HG03558 (cell line): ENCODE results near the gene RPS6KA2.

Source experiments
- ATAC-seq: cut with Tn5 transposase; IDR thresholded peaks from one replicate; pipeline ENCODE4 v1.9.1; 2021; ENCODE audit warnings: moderate number of reproducible peaks; ENCODE audit not compliant: unreplicated experiment; ENCODE audit errors: extremely low read depth

The RPS6KA2 gene

DNA sequence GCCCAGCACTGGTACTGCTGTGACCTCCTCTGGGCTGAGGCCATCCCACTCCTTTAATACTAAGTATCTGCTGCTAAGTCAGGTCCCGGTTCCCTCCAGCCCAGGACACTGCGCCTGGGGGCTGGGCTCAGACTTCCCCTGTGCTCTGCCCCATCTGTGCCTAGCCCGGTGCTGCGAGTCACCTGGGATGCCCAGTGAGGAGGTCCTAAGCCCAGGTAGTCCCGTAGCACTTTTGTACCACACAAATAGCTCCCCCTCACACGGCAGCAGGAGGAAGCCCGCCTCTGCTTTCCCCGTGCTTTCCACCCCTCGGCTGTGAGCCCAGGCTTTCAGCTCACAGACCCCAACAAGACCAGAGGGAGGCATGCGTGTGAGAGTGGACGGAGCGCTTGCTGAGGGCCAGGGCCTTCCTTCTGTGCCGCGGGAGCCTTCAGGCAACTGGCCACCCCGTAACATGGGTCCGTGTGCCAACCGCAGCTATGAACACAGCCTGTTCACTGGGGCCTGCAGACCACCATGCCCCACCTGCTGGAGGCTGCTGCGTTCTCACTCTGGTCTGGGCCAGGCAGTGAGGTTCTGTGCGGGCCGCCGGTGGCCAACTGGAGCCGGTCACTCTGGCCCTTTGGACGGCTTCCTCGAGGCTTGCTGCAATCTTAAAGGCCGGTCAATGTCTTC lies 164.5 kb downstream of the RPS6KA2 start:
- ATAC-seq = no peak

DNA sequence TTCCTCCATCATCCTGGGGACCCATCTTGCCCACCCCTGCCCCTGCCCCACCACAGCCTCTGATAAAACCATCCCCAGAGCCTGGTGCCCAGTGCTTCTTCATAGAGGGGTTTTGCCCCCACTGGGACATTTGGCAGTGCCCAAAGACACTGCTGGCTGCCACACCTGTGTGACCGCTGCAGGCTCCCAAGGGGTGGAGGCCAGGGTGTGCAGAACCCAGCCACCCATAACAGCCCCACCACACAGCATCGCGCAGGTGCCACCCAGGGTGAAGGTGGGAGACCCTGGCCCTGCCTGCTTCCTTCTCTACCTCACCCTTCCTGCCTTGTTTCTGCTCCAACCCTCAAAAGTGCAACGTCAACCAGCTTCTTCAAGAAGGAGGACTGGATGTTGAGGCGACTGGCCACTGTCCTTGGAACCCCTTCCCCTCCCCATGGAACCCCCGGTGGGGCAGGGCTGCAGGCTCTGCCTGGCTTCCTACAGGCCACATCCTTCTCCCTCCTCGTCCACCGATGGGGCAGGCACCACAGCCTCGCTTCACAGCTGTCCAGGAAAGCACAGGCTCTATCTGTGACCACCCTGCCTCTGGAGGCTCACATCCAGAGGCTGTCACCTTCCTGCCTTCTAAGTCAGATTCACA lies 165.1 kb downstream of the RPS6KA2 start:
- no peak for ATAC-seq

DNA sequence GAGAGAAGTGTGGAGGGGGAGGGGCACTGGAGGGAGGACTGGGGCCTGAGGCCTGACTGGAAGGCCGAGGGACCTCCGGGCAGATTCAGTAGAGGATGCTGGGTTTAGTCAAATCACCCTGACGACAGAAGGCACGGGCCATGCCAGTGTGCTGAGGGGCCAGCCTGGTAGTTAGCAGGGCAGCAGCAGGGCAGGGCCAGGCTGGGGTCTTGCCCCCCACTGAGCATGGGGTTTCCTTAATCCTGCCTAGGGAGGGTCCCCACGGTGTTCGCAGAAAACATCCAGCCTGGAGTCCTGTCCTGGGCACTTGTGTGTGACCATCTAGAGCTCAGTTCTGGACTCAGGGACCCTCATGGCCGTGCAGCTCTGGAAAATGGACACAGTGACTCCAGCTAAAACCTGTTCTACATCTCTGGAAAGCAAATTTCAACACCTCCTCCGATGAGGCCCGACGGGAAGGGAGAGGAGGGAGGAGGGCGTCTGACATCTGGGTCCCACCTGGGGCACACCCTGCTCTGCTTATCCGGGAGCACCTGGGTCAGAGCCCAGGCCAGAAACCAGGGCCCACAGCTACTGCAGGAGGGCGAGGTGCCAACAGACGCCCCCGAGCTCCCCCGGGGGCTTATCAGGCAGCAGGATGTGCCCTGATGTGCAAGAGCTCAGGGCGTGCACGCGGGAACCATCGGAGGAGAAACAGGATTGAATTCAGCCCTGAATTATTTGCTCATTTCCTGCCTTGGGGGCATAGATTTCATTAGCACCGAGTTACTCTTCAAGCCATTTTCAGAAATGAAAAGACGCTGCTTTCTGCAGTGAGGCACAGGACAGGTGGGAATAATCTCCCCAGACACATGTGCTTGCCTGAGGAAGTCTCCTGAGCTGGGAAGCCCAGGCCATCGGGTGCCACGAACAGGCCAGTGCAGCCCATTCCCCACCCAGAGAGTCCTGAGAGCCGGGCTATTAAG lies 166.3 kb downstream of the RPS6KA2 start:
- no peak for ATAC-seq

DNA sequence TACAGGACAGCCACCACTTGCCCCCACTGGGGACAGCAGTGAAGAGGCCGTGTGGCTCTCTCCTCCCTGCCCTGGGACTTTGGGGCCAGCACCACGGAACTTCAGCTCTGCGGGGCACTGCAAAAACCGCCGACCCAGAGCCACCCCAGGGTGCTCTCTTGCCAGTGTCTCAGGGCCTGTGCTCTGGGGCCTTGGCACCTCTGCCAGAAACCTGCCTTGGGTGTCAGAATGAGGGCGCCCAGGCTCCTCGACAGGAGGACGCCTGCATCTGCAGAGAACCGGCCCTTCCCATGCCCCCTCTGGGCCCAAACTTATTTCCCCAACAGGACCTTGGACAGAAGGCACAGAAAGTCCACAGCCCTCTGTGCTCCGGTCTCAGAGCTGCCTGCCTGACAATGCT lies 167.1 kb downstream of the RPS6KA2 start:
- no peak for ATAC-seq

DNA sequence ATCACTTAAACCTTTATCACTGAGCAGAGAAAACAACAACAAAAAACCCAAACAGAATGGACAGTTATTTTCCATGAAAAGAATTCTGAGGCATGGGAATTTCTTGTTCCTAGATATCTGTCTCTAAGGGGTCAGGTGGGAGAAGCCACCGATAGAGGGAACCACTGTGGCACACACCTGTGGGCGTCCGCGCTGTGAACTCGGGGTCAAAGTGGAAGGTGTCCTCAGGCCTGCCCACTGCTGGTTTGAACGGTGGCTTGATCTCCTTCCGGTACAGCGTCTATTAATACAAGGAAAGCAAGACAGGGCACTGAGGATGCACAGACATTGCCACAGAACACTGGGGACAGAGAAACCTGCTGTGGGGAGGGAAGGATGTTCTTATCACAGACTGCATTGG lies 167.8 kb downstream of the RPS6KA2 start:
- no peak for ATAC-seq

DNA sequence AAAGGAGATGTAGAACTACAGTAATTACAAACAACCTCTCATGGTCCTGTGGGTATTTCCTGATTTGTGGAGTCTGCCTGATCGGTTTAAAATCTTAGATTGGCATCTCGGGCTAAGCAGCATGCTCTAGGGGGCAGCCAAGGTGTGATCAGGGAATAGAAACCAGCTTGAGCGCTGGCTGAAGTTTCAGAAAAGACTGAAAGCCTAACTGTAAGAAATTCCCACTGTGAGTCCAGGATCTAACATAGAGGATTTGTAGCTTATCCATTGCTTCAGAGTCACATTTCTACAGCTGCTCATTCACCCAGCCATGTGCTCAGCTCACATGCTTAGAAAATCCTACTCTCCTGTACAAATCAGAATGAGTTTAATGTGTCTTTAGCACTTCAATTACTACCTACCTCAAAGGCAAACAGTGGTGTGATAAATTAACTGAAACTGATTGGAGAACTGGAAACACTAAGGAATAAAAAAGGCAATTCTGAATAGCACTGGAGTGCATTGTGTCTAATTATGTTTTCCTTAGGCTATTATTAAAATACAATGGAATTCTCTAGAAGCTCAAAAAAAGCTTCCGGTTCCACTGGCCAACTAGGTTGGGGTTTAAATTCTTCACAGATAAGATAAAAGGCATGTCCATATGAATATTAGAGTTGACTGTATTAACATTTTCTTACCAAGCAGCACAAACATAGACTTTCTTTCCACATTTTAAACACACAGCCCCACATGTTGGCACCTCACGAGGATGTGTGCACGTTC lies 170.5 kb downstream of the RPS6KA2 start:
- no peak for ATAC-seq

DNA sequence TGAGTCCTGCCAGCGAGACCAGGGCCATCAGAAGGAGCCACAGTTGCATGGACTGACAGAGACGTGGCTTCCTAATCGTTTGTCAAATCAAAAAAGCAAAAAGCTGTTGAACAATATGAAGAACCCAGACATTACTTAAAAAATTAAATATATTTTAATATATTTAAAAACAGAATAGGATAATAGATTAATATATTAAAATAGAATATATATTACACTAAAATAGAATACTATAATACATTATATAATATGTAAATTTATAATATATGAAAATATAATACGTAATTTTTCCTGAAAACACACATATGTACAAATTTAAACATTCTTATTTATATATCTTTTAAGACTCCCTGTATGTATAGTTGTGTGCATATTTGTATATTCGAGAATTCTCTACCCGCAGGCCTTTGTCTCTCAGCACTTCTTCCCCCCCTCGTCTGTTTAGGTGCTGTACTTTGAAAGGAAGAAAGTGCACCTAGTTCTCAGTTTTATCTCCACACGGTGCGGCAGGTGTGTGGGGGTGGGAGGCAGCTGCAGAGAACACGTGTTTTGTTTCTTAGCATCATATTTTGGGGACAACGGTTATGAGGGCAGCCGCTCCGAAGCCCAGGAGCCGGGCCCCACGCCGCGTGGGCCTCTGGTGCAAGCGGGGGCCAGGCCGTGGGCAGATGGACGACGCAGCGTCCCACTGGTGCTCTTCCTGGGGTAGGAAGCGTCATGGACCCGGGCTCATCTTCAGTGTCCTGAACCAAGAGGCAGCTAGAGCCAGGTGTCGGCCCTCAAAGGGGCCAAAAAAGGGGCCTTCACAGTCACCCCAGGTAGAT lies 172.1 kb downstream of the RPS6KA2 start:
- no peak for ATAC-seq

DNA sequence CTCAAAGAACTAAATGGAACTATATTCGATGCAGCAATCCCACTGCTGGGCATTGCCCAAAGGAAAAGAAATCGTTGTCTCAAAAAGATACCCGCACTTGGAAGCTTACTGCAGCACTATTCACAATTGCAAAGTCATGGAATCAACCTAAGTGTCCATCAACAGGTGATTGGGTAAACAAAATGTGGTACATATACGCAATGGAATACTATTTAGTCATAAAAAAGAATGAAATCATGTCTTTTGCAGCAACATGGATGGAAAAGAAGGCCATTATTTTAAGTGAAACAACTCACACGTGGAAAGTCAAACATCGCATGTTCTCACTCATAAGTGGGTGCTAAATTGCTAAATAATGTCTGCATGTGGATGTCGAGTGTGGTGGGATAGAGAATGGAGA lies 173.4 kb downstream of the RPS6KA2 start:
- no peak for ATAC-seq

DNA sequence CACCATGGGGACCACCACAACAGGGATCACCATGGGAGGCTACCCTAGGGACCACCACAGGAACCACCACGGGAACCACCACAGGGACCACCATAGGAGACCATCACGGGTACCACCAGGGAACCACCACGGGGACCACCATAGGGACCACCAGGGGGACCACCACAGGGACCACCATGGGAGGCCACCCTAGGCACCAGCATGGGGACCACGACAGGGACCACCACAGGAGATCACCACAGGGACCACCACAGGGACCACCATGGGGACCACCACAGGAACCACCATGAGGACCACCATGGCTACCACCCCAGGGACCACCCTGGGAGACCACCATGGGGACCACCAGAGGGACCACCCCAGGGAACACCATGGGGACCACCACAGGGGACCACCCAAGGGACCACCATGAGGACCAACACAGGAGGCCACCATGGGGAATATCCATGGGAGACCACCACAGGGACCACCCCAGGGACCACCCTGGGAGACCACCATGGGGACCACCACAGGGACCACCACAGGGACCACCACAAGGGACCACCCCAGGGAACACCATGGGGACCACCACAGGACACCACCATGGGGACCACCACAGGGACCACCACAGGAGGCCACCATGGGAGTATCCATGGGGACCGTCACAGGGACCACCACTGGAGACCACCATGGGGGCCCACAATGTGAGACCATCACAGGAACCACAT lies 176.7 kb downstream of the RPS6KA2 start:
- no peak for ATAC-seq

DNA sequence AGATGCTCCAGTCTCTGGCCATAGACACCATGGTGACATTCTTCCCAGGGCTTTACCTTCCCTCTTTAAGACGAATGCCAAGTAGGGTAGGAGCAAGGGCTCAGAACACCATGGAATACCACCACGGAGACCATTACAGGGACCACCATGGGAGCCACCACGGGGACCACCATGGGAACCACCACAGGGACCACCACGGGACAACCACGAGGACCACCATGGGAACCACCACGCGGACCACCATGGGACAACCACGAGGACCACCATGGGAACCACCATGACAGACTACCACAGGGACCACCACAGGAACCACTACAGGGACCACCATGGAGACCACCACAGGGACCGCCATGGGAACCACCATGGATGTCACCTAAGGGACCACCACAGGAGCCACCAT lies 177.4 kb downstream of the RPS6KA2 start:
- no peak for ATAC-seq

DNA sequence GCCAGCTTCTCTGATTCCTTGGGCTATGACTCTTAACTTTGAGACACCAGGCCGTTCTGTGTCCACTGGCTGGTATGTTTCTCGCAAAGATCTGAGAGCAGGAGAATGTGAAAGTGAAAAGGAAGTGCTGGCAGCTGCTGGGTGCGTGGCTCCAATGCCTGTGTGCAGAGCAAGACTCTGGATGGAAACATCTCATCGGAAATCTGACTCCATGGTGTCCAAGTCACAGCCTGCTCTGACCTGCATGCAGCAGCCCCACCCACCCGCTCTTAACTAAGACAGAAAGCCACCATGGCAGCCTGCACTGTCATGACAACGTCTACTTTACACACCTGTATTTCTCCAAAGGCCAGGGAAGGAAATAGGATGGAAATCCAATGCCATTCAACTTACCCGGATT lies 178.0 kb downstream of the RPS6KA2 start:
- no peak for ATAC-seq

DNA sequence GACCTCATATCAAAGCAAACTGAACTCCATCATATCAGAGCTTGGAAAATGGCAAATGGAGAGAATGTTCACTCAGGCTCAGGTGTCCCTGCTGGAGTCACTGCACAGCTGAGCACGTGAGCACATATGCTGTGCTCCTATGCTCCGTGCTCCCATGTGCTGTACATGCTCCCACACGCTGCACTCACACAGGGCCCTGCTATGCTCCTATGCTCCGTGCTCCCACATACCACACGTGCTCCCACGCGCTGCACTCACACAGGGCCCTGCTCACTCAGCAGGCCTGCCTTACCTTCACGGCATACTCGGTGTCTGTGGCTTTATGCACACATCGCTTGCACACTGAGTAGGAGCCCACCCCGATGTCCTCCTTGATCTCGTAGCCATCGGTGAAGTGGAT lies 178.6 kb downstream of the RPS6KA2 start:
- no peak for ATAC-seq

DNA sequence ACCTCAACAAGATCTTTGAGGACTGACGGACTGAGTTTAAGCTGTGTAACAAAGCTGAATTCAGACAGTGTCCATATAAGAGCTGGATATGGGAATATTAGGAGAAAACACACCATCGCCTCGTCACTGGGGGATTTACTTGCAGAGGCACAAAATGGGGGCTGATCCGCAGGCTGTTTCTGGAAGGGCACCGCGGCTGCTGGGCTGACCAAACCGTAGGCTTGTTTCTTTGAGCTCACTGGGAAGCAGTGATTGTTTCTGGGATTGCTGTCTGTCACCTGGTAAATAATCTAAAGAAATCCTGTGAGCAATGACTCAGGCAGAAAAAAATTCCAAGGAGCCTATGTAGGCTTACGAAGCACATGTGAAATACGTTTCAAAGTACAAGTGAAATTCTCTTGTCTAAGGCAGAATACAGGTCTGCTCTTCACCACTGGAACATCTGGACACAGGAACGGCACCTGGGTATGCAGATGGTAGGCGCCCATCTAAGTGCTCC lies 180.4 kb downstream of the RPS6KA2 start:
- ATAC-seq = no peak

DNA sequence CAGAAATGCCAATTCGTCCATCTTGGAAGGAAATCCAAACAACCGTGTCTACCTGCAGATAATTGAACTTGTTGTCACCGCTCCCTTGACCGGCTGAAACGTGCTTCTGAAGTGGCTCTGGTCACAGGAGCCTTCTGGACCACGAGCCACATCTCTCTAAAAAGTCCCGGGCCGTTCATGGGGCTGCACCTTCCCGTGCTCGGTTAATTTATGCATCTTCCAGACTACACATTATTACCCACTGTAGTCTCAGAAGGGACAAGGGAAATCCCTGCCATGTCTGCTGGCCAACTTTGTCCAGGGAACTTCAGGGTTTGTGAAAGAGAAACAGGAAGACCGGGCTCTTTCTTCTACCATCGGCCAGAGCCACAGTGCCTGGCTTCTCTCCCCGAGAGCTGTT lies 180.9 kb downstream of the RPS6KA2 start:
- ATAC-seq = no peak

DNA sequence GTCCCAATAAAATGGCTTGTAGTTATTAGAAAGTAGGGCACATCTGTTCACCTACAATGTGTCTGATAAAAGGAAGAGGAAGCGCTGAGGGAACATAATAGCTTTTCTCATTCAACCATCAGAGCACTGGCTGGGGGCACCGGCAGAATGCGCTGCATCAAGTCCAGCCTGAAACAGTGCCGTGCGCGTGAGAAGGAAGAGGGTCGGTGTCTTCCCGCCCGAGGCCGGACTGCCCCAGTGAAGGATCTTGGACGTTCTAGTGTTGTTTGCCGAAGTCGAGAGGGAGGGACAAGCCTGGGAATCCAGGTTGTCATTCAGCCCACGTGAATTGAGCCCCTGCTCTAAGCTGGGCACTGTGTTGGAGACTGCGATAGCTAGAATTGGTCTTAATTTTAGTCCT lies 182.6 kb downstream of the RPS6KA2 start:
- ATAC-seq = no peak

DNA sequence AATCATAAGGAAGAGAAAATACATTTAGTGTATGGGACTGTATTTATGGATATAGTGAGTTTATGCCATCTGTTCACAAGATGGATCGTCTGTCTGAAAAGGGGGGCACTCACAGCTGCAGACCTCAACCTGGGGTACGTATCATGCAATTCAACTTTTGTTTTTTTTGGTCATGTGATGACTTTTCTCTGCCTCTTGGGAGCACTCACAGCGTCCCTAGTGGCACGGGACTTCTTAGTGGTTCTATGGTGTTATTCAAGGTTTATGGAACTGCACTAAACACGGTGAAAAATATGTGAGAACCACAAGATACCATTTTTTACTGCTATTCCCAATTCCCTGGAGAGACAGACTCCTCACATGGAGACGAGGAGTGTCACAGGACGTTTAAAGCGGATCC lies 183.9 kb downstream of the RPS6KA2 start:
- no peak for ATAC-seq

DNA sequence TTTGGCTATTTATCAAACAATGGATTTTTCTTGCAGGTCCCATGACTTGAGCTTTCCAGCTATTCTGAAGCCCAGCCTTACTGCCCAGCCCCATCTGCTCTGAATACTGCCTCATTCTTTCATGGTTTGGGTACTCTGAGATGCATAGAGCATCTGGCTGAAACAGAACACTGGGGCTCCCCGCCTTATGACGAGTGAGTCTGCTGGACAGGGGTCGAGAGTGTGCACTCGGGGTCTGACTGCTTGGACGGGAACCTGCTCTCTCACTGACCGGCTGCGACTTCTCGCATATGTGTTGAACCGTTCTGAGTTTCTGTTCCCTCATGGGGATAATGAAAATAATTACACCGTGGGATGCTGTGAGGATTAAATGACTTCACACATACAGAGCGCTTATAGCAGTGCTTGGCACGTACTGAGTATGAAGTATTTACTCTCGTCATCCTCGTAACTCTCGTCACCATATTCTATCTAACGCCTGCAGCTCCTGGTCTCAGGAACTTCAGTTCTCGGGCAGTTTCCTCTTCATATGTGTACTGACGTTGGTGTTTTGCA lies 184.8 kb downstream of the RPS6KA2 start:
- ATAC-seq = no peak

DNA sequence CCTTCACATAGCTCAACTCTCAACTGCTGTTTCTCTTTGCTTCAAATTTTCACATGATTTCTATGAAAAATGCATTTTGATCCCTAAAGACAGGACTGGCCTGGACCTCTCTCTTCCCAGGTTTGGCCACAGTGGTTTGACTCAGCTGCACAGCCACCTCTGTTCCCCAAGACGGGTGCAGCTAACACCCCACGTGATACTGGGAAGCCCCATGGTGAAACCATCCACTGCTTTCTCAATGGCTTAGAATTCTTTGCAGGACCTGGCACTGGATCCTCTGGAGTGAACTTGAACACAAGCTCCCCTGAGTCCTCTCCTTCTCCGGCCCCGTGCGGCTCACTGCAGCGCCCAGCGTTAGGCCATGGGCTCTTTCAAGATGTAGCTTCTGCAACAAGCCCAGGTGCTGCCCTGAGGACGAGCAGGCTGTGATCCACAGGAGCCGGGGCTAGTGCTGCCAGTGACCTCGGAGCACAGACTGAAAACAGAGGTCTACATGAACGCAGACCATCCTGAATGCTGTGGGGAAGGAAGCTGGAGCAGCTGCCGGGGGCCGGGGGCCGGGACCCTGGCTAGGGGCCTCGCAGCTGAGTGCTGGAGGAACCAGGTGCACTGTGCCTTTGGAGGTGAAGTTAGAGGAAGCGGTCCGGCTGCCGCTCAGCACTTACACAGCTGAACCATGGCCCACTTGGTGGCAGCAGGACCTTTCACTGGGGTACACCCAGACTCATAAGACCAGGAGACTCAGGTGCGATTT lies 185.5 kb downstream of the RPS6KA2 start:
- no peak for ATAC-seq
